Muscle layer of duodenum (tissue), 2 donors: ENCODE data around the gene ANKRD34B.

ENCODE experiments used
- H3K27ac ChIP-seq: one replicate; pipeline ENCODE4 v1.7.0; 2013; ENCODE audit warnings: mild to moderate bottlenecking, low read length
- H3K27me3 ChIP-seq: one replicate; pipeline ENCODE4 v1.7.0; 2013; ENCODE audit warnings: low read depth, mild to moderate bottlenecking, control low read depth, low read length
- H3K36me3 ChIP-seq, 2 donors: one replicate each; pipeline ENCODE4 v1.7.0; 2013; ENCODE audit warnings: low read length in 2 of 2, control low read depth in 1 of 2, mild to moderate bottlenecking in 1 of 2; ENCODE audit not compliant: insufficient read depth in 2 of 2, control insufficient read depth in 1 of 2
- H3K4me1 ChIP-seq, 2 donors: one replicate each; pipeline ENCODE4 v1.7.0; 2013; ENCODE audit warnings: low read length in 2 of 2, mild to moderate bottlenecking in 2 of 2, control low read depth in 1 of 2, moderate library complexity in 1 of 2; ENCODE audit not compliant: insufficient read depth in 2 of 2, control insufficient read depth in 1 of 2
- H3K4me3 ChIP-seq, 2 donors: one replicate each; pipeline ENCODE4 v1.7.0; 2013; ENCODE audit warnings: low read length in 2 of 2, low read depth in 1 of 2, mild to moderate bottlenecking in 1 of 2
- H3K9me3 ChIP-seq, 2 donors: one replicate each; pipeline ENCODE4 v1.7.0; 2013; ENCODE audit warnings: low read length in 2 of 2, control low read depth in 1 of 2, mild to moderate bottlenecking in 1 of 2; ENCODE audit not compliant: control insufficient read depth in 1 of 2
- donor health status: healthy.

The ANKRD34B gene

DNA sequence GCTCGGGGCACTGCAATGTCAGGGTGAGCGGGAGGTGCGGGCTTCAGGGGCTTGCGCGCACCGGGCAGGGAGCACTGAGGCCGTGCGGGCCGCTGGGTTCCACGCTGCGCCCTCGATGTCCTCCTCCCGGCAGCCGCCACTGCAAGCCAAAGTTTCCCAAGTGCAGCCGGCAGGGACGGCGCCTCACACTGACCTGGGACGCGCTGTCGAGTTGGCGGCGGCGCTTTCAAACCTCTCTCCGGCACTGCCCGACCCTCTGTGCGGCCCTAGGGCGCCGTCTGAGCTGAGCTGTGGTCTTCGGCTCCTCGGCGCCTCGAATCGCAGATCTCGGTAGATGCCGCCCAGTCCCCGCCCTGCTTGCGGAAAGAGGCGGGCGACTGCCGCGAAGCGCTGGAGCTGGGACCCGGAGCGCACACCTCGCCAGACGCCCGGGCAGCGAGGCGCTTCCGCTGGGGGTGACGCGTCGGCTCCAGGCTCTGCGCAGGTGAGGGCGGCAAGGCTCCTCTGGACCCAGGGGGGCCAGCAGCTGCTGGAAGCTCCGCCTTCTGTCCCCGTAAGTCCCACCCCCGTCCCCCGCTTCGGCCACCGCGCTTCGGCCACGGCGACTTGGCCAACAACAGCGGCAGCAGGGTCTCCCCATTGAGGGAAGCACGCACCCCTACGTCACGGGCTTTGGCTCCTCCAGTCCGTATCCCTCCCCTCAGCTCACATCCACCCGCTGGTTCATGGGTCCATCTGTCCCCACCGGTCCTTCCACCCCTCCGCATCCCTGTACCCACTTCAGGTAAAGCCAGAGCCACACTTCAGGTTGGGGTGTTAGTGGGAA, at the start of gene ANKRD34B:
Gene ANKRD34B, minus strand, starts transcription at position 320 of the 826 bp plus-strand sequence. CDS start 10,261 bp downstream, outside the sequence.
- Histone ChIP-seq H3K27ac (no peak within 1 kb of the TSS), H3K9me3 (peaks cover 0 to 2% of the 10 kb centered on the region in 2 donors), H3K36me3 (no peaks in the 10 kb centered on the region), H3K4me3 (peak within 1 kb of the TSS in 1 of 2 donors; percentile 68), H3K4me1 (peaks cover 0 to 17% of the 10 kb centered on the region in 2 donors), H3K27me3 (peaks cover 9% of the 10 kb centered on the region)

GRCh38 chr5:80619086-80619485, 49.0 kb upstream of the ANKRD34B start:
- Histone ChIP-seq H3K27me3 (no peaks in the 10 kb centered on the region), H3K27ac (no peak overlapping the region), H3K9me3 (no peaks in the 10 kb centered on the region), H3K36me3 (no peaks in the 10 kb centered on the region), H3K4me1 (no peaks in the 10 kb centered on the region), H3K4me3 (no peak overlapping the region)

DNA sequence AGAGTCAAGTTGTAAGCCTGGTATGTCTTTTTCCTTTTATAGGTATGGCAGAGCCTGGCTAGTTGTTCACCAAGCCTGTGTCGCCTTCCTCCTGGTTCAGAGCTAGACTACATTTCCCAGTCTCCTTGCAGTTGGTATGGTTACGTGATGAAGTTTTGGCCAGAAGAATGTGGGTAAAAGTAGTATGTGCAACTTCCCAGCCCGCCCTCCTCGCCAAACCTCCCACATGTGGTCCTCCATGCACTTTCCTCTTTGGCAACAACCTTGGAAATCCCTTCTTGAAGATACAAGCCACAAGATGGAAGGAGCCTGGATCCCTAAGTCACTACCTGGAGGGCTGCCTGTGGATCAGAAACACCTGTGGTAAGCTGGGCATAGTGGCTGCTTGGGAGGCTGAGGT, 48.4 kb upstream of the ANKRD34B start:
- no peak overlapping the region for H3K27ac ChIP-seq

GRCh38 chr5:80615266-80615914, 45.3 kb upstream of the ANKRD34B start:
- Histone ChIP-seq H3K27me3 (no peaks in the 10 kb centered on the region), H3K36me3 (no peaks in the 10 kb centered on the region), H3K9me3 (no peaks in the 10 kb centered on the region), H3K27ac (no peak overlapping the region), H3K4me1 (no peaks in the 10 kb centered on the region), H3K4me3 (no peak overlapping the region)

More for the DNA sequence above, 48.4 kb upstream of the ANKRD34B start:
- Histone ChIP-seq H3K27me3 (no peaks in the 10 kb centered on the region), H3K9me3 (no peaks in the 10 kb centered on the region), H3K4me3 (no peak overlapping the region), H3K36me3 (no peaks in the 10 kb centered on the region), H3K4me1 (no peaks in the 10 kb centered on the region)

DNA sequence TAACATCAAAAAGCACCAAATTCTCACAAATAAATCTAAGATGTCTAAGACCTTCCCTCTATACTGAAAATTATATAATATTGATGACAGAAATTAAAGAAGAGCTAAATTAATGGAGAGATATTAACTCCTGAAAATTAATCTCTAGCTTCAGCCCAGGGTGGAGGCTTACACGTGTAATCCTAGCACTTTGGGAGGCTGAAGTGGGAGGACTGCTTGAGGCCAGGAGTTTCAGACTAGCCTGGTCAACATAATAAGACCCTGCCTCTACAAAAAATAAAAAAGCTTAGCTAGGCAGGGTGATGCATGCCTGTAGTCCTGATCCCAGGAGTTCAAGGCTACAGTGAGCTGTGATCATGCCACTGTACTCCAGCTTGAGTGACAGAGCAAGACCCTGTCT, 39.6 kb upstream of the ANKRD34B start:
- Histone ChIP-seq H3K4me3 (no peak overlapping the region), H3K27me3 (no peaks in the 10 kb centered on the region), H3K9me3 (peaks cover 0 to 4% of the 10 kb centered on the region in 2 donors), H3K4me1 (no peaks in the 10 kb centered on the region), H3K36me3 (no peaks in the 10 kb centered on the region), H3K27ac (no peak overlapping the region)

DNA sequence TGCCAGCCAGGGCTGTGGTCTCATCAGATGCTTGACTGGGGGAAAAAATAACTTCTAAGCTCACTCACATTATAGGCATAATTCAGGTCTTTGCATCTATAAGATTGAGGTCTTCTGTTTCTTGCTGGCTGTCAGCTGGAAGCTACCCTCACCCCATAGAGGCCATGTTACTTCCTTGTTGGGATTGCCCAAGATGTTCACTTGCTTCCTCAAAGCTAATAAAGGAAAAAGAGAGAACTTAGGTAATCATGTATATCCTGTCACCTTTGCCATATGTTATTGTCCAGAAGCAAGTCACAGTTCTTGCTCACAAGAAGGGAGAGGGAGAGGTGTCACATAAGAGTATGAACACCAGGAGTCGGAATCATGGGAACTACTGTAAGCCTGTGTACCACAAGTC, 38.7 kb upstream of the ANKRD34B start:
- Histone ChIP-seq H3K27ac (no peak overlapping the region), H3K4me3 (no peak overlapping the region), H3K4me1 (no peaks in the 10 kb centered on the region)

GRCh38 chr5:80607832-80608231, 37.8 kb upstream of the ANKRD34B start:
- Histone ChIP-seq H3K27ac (no peak overlapping the region), H3K36me3 (no peaks in the 10 kb centered on the region), H3K4me3 (no peak overlapping the region), H3K27me3 (no peaks in the 10 kb centered on the region), H3K9me3 (peaks cover 0 to 4% of the 10 kb centered on the region in 2 donors), H3K4me1 (no peaks in the 10 kb centered on the region)

More for the DNA sequence above, 38.7 kb upstream of the ANKRD34B start:
- Histone ChIP-seq H3K9me3 (peaks cover 0 to 4% of the 10 kb centered on the region in 2 donors), H3K36me3 (no peaks in the 10 kb centered on the region), H3K27me3 (no peaks in the 10 kb centered on the region)

DNA sequence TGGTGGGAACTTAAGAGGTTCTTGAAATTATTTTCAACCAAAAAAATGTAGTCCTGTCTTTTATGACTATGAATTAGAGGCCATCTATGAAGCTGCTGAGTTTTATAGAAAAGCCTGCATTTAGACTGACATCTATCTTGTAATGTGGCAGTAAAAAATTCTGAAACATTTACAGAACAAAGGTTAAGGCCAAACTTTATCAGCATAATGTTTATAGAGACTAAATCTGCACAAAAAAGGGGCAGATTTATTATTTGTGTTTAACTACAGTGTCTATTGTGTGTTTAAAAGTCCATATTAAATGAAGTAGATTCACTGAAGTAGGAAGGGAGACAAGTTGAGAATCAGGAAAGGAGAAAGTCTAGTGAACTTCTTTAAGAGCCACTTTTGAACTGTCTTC, 37.3 kb upstream of the ANKRD34B start:
- peaks cover 0 to 4% of the 10 kb centered on the region in 2 donors for H3K9me3 ChIP-seq
- H3K4me1 ChIP-seq = no peaks in the 10 kb centered on the region
- no peaks in the 10 kb centered on the region for H3K27me3 ChIP-seq
- H3K27ac ChIP-seq = no peak overlapping the region
- H3K36me3 ChIP-seq = no peaks in the 10 kb centered on the region
- no peak overlapping the region for H3K4me3 ChIP-seq

GRCh38 chr5:80600943-80601693, 31.0 kb upstream of the ANKRD34B start:
- H3K27me3 ChIP-seq = no peaks in the 10 kb centered on the region
- H3K4me1 ChIP-seq = no peaks in the 10 kb centered on the region
- no peak overlapping the region for H3K4me3 ChIP-seq
- no peaks in the 10 kb centered on the region for H3K36me3 ChIP-seq
- no peaks in the 10 kb centered on the region for H3K9me3 ChIP-seq
- H3K27ac ChIP-seq = no peak overlapping the region

DNA sequence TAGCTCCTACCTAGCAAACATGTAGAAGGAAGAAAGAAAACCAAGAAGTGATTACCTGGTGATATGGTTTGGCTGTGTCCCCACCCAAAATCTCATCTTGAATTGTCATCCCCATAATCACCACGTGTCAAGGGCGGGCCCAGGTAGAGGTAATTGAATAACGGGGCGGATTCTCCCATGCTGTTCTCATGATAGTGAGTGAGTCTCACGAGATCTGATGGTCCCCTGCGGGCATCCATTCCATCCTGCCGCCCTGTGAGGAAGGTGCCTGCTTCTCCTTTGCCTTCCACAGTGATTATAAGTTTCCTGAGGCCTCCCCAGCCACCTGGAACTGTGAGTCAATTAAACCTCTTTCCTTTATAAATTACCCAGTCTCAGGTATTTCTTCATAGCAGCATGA, 27.4 kb upstream of the ANKRD34B start:
- H3K27ac ChIP-seq = no peak overlapping the region
- H3K4me1 ChIP-seq = no peaks in the 10 kb centered on the region
- no peak overlapping the region for H3K4me3 ChIP-seq
- H3K36me3 ChIP-seq = no peaks in the 10 kb centered on the region
- H3K9me3 ChIP-seq = no peaks in the 10 kb centered on the region
- H3K27me3 ChIP-seq = no peaks in the 10 kb centered on the region

GRCh38 chr5:80594810-80595209, 24.7 kb upstream of the ANKRD34B start:
- no peaks in the 10 kb centered on the region for H3K36me3 ChIP-seq
- no peak overlapping the region for H3K27ac ChIP-seq
- no peaks in the 10 kb centered on the region for H3K9me3 ChIP-seq
- no peaks in the 10 kb centered on the region for H3K4me1 ChIP-seq
- no peaks in the 10 kb centered on the region for H3K27me3 ChIP-seq
- no peak overlapping the region for H3K4me3 ChIP-seq
